PC-3 (cell line): ENCODE data around the gene CASK. TPM values are rescaled to one million over a fixed set of nuclear protein-coding genes. Genes with fewer than 3 reads are reported as not detected.
A peak's percentile ranks its signal among the peaks of the same experiment; 100 is the strongest.

Source experiments
- ATAC-seq: fragments of 200-7000 bp; cut with Tn5 transposase; 2 replicates; pipeline ENCODE4 v1.9.1; 2020; ENCODE audit warnings: mild to moderate bottlenecking, moderate library complexity
- BruUV-seq: library from RNA; stranded (reverse); fragments of 400-500 nt; replicated peaks from 2 replicates; lab custom pipeline; 2021; lab: Mats Ljungman, UMichigan
- CTCF ChIA-PET: fragments of 300-600 bp; sonication (Branson Sonifier 250); formaldehyde crosslinking; loops from one replicate; lab custom pipeline; 2022; ENCODE audit warnings: antibody characterized with exemption; lab: Charles Lee
- POLR2A ChIA-PET: fragments of 300-600 bp; sonication (Branson Sonifier 250); formaldehyde crosslinking; loops from one replicate; lab custom pipeline; 2022; ENCODE audit warnings: antibody characterized with exemption; ENCODE audit not compliant: unreplicated experiment; lab: Charles Lee
- DNase-seq: peaks from one replicate; pipeline ENCODE4 v3.0.0-alpha.2; 2015
- H2AFZ ChIP-seq: fragments of 300-600 bp; sonication (generic); 2 replicates; pipeline ENCODE4 v1.6.0; 2016; ENCODE audit warnings: antibody characterized with exemption, low read length
- H3F3A ChIP-seq: fragments of 300-600 bp; sonication (generic); one replicate; pipeline ENCODE4 v1.6.0; 2017; ENCODE audit warnings: antibody characterized with exemption, low read length, control low read depth, mild to moderate bottlenecking; ENCODE audit not compliant: unreplicated experiment
- H3K27ac ChIP-seq: fragments of 300-600 bp; sonication (generic); 2 replicates; pipeline ENCODE4 v1.5.1; 2016; ENCODE audit warnings: mild to moderate bottlenecking, low read length
- H3K27me3 ChIP-seq: fragments of 300-600 bp; sonication (generic); 2 replicates; pipeline ENCODE4 v1.6.1; 2016; ENCODE audit warnings: low read length, mixed read lengths
- H3K36me3 ChIP-seq: fragments of 300-600 bp; sonication (generic); 2 replicates; pipeline ENCODE4 v1.6.1; 2016; ENCODE audit warnings: low read depth, mixed run types, low read length, mixed read lengths
- H3K4me1 ChIP-seq: fragments of 300-600 bp; sonication (generic); 2 replicates; pipeline ENCODE4 v1.5.1; 2016; ENCODE audit warnings: low read length; ENCODE audit not compliant: insufficient read depth
- H3K4me2 ChIP-seq: fragments of 300-600 bp; sonication (generic); 2 replicates; pipeline ENCODE4 v1.6.0; 2016; ENCODE audit warnings: low read length
- H3K4me3 ChIP-seq: fragments of 300-600 bp; sonication (generic); 2 replicates; pipeline ENCODE4 v1.5.1; 2016; ENCODE audit warnings: mild to moderate bottlenecking, low read length, mixed read lengths
- H3K79me2 ChIP-seq: fragments of 300-600 bp; sonication (generic); 2 replicates; pipeline ENCODE4 v1.6.1; 2017; ENCODE audit warnings: low read length, mixed read lengths
- H3K9ac ChIP-seq: fragments of 300-600 bp; sonication (generic); 2 replicates; pipeline ENCODE4 v1.6.0; 2016; ENCODE audit warnings: mild to moderate bottlenecking, low read length
- H3K9me2 ChIP-seq: fragments of 300-600 bp; sonication (generic); replicated peaks from 2 replicates; pipeline ENCODE4 v1.6.1; 2016; ENCODE audit warnings: mixed run types, low read length, mixed read lengths
- H3K9me3 ChIP-seq: fragments of 300-600 bp; sonication (generic); 2 replicates; pipeline ENCODE4 v1.6.1; 2016; ENCODE audit warnings: low read length, mixed read lengths
- H4K20me1 ChIP-seq: fragments of 300-600 bp; sonication (generic); 2 replicates; pipeline ENCODE4 v1.6.1; 2016; ENCODE audit warnings: low read length, mixed read lengths
- CTCF ChIP-seq: fragments of 300-600 bp; sonication (generic); conservative IDR thresholded peaks from 2 replicates; pipeline ENCODE4 v1.5.1; 2017; ENCODE audit warnings: antibody characterized with exemption, low read depth, mild to moderate bottlenecking, low read length
- EZH2 ChIP-seq: fragments of 300-600 bp; sonication (generic); IDR thresholded peaks from one replicate; pipeline ENCODE4 v1.6.1; 2017; ENCODE audit warnings: antibody characterized with exemption, mild to moderate bottlenecking, low read length; ENCODE audit not compliant: unreplicated experiment
- EZH2phosphoT487 ChIP-seq: fragments of 300-600 bp; sonication (generic); IDR thresholded peaks from 2 replicates; pipeline ENCODE4 v1.6.1; 2018; ENCODE audit warnings: mild to moderate bottlenecking, antibody characterized with exemption, low read length, borderline replicate concordance
- intact Hi-C: fragments of 100-400 bp; cut with micrococcal nuclease; formaldehyde crosslinking; loops from 2 replicates; pipeline ENCODE4 v1.9.0; 2023
- total RNA-seq: library from RNA; depleted of rRNA; stranded (reverse); fragments of >200 nt; gene quantifications from 2 replicates; pipeline ENCODE4 v1.2.3, GENCODE V29; 2014

The CASK gene
- total RNA-seq, 1 experiment from 2014 or later: 21.4 TPM

DNA sequence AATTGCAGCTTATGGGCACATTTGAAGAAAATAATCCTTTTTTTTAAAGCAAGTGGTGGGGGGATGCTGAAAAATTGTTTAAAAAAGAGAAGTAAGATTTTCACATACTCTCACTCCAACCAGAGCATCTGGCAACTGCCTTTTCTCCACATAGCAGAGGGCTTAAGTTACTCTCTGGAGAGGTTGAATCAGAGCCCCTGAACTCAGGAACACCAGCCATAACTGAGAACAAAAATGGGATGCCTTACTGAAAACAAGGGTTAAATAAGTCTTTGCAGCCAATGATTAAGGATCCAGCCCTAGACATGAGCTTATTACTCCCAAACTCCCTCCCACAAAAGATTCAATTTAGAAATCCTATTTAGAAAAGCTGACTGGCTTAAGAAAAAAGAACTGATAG, 27.5 kb downstream of the CASK start:
- ChIA-PET CTCF (interaction anchor here (0.6 kb wide), 1 partner anchor 1063 kb away, joined by 6 read pairs; no protein-coding TSS in a partner anchor), POLR2A (no interaction called here)
- H3K36me3 ChIP-seq: peaks cover 6% of the 10 kb centered on the region; the same call in 1 of the 2 replicates
- no peaks in the 10 kb centered on the region for H4K20me1 ChIP-seq
- H3K4me3 ChIP-seq: no peak overlapping the region
- no peaks in the 10 kb centered on the region for H3K9me2 ChIP-seq
- no peak overlapping the region for H3K9ac ChIP-seq
- no TSS peak for BruUV-seq
- TF ChIP-seq CTCF (no peak), EZH2phosphoT487 (no peak), EZH2 (no peak)
- H3K4me1 ChIP-seq: no peaks in the 10 kb centered on the region
- no peak for DNase-seq
- no peak overlapping the region for H3K4me2 ChIP-seq
- H3K27ac ChIP-seq: no peak overlapping the region
- H3K9me3 ChIP-seq: peaks cover 14% of the 10 kb centered on the region; the same call in 1 of the 2 replicates
- no peaks in the 10 kb centered on the region for H3F3A ChIP-seq
- intact Hi-C loops: no loop called here
- H3K27me3 ChIP-seq: no peaks in the 10 kb centered on the region
- H2AFZ ChIP-seq: no peak overlapping the region
- no peak for ATAC-seq
- H3K79me2 ChIP-seq: no peaks in the 10 kb centered on the region

DNA sequence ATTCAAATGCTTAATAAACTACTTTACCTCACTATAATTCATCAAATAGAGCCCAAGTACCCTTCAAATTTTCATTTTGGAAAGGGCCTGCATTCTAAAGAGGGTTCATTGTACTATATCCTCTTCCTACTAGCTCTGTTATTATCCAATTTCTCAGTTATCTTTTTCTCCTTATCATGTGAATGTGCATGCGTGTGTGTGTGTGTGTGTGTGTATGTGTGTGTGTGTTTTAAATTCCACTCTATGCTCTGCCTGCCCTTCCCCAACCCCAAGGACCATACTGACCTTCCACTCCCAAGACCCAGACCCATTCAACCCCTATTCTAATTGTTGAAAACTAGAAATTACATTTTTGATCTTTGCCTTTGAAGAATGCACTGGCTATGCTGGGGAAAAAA, 33.3 kb downstream of the CASK start:
- ChIA-PET CTCF (interaction anchor here (0.6 kb wide), 1 partner anchor 104 kb away, joined by 3 read pairs; no protein-coding TSS in a partner anchor), POLR2A (no interaction called here)
- Histone ChIP-seq H2AFZ (no peak overlapping the region), H3F3A (no peaks in the 10 kb centered on the region), H4K20me1 (no peaks in the 10 kb centered on the region), H3K36me3 (no peaks in the 10 kb centered on the region), H3K4me1 (peaks cover 14% of the 10 kb centered on the region), H3K79me2 (peaks cover 36% of the 10 kb centered on the region), H3K9me2 (no peaks in the 10 kb centered on the region), H3K4me3 (no peak overlapping the region; the same call in 1 of the 2 replicates), H3K4me2 (peak overlapping the region; percentile 69), H3K9me3 (no peaks in the 10 kb centered on the region), H3K27me3 (no peaks in the 10 kb centered on the region), H3K27ac (peak overlapping the region; percentile 60), H3K9ac (no peak overlapping the region)
- TF ChIP-seq EZH2 (no peak), EZH2phosphoT487 (no peak), CTCF (no peak)
- DNase-seq (no peak), ATAC-seq (no peak)
- BruUV-seq: no TSS peak
- intact Hi-C loops: no loop called here

DNA sequence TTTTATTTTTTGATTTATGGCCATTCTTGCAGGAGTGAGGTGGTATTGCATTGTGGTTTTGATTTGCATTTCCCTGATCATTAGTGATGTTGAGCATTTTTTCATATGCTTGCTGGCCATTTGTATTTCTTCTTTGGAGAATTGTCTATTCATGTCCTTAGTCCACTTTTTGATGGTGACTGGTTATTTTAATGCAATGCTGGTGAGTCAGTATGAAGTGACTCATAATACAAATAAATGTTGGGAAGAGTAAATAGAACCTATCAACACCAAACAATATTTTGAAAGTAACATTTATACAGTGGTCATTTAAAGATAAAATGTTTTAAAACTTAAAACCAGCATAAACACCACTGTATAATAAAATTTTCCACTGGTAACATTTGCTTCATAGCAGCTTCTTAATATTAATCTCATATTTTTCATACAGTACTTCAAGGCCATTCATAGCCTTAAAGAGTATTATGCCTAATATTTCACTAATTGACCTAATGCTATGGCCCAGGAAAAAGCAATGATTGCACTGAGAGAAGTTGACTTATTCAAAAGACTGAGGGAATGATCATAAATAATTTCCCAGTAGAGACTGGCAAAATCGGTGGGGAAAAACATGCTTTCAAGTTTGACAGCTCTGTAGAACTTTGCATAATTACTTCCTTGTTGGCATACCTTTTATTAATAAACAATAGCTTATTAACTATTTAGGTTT, 33.9 kb downstream of the CASK start:
- CTCF ChIA-PET: interaction anchor here (0.6 kb wide), 1 partner anchor 104 kb away, joined by 3 read pairs; no protein-coding TSS in a partner anchor
- ATAC-seq (peak; percentile 92), DNase-seq (peak; percentile 72)
- Histone ChIP-seq H2AFZ (no peak overlapping the region), H3F3A (no peaks in the 10 kb centered on the region), H3K27ac (peak overlapping the region; percentile 60), H3K4me1 (peaks cover 14% of the 10 kb centered on the region), H3K27me3 (no peaks in the 10 kb centered on the region), H3K79me2 (peaks cover 36% of the 10 kb centered on the region), H3K4me2 (peak overlapping the region; percentile 69), H3K36me3 (no peaks in the 10 kb centered on the region), H3K9me3 (no peaks in the 10 kb centered on the region), H4K20me1 (no peaks in the 10 kb centered on the region), H3K9ac (no peak overlapping the region), H3K9me2 (no peaks in the 10 kb centered on the region), H3K4me3 (peak overlapping the region; percentile 35; the same call in 1 of the 2 replicates)
- BruUV-seq: no TSS peak
- intact Hi-C loops: no loop called here
- POLR2A ChIA-PET: no interaction called here
- TF ChIP-seq EZH2 (no peak), EZH2phosphoT487 (no peak), CTCF (no peak)
